Activated CD4-positive, CD25-positive, alpha-beta regulatory T cell treated with anti-CD3 and anti-CD28 coated beads, Interleukin-2, amount 50 U/mL, for 72 hours (primary cell): ENCODE measurements around the gene CACNA1D.

ENCODE experiments used
- DNase-seq: peaks from one replicate; pipeline ENCODE4 v3.0.0; 2021

Gene CACNA1D

DNA sequence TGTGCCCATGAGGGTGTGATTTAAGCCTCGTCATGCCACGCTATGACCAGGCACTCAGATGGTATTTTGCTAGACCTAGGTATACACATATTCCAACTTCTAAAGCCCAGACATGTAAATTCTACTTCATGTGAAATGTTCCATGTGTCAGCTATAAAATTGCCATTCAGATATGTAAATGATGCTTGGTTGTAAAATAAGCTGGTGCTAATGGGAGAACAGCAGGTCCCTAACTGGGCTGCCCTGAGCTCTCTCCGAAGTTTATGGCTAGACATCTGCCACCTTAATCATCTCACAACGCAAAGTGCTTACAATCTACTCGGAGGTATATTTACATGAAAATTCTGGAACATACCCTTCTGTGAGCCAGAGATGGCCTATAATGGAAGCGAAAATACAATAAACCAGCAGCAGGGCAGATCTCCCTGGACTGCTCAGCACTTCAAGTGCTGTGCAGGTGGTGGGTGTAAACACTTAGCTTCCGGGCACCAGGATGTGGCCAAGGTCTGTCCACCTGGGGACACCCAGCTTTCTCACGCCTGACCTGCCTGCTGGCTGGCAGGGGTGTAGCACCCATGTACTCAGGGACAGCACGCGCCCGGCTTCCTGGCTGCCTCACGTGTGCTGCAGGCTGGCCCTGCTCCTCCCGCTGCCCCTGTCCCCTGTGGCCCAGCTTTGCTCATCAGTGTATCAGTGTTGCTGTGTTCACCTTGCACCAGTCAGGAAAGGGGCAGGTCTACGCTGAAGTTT is 269.8 kb downstream of the CACNA1D start:
- no peak for DNase-seq

DNA sequence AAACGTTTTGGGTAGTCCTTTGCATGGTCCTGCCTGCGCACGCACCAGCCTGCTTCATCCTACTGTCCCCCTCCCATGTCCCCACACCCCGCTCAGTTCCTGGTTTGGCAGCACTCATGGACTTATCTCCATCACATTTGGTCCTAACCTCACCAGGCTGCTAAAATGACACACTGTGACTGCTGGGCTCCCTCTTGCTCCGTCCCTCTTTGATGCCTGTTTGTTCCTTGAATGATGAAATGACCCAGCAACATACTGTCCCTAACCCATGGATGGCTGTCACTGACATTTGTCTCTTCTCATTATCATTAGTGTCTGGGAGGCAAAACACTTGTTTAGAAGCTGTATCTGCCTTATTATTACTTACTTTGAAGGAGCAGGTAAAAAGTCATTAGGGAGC is 271.3 kb downstream of the CACNA1D start:
- DNase-seq = no peak

- DNase-seq = no peak
Measured at GRCh38 chr3:53766706-53767105, 272.3 kb downstream of the CACNA1D start.

DNA sequence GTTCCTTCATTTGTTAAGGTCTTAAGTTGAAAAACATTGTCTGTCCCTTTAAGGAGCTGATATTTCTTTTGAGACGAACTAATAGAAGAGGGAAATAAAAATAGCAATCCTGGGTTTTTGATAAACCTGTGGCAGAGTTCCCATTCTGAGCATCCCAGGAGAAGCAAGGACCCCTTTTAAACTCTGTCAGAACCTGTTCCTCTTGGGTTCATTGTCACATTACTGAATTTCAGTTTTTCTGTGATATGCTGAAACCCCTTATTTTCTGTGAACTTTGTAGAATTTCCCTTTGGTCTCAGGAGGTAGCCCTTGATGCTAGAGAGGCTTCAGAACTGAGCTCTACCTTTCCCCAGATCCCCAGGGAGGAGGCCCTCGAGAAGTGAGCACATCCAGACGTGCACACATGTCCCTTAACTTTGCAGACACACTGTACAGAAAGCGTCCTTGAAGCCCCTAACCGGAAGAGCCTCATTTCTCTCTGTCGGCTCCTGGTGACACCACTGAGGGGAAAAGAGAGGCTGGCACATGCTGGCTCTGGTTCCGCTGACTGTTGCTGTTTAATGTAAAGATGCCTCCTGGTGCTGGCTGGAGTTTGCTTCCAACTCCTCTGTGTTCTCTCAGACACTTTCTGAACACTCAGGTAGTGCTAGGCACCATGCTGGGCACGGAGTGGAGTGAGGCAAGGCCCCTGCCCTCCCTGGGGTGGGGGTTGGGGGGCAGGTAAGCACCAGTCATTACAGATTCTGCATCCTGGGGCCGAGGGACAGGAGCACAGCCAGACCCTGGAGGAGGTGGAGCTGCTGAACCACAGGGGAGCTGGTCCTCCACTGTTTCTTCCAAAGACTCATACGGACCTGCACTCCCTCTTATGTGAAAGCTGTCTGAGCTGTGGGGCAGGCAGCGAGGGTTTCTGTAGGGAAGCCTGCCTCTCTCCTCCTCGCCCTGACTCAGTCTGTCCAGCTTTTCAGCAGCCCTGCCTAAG is 274.4 kb downstream of the CACNA1D start:
- no peak for DNase-seq

- no peak for DNase-seq
Measured at GRCh38 chr3:53772562-53772961, 278.2 kb downstream of the CACNA1D start.

GRCh38 chr3:53773021-53773436 is 278.6 kb downstream of the CACNA1D start:
- DNase-seq = no peak

GRCh38 chr3:53773611-53774368 is 279.4 kb downstream of the CACNA1D start:
- no peak for DNase-seq

GRCh38 chr3:53774414-53774813 is 280.0 kb downstream of the CACNA1D start:
- DNase-seq = no peak

DNA sequence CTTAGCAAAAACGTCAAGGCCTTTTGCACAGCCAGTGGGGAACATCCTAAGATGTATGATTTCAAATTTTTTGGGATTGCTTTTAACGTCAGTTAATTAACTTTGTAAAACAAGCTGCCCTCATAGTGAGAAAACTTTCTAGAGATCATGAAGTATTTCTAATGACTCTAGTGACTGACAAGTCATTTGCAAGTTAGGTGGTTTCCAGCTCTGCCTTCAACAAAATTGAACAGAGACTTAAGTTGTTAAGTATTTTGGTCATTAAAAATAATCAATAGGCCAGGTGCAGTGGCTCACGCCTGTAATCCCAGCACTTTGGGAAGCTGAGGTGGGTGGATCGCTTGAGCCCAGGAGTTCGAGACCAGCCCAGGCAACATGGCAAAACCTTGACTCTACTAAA is 280.6 kb downstream of the CACNA1D start:
- no peak for DNase-seq

GRCh38 chr3:53775834-53776251 is 281.4 kb downstream of the CACNA1D start:
- no peak for DNase-seq

GRCh38 chr3:53776494-53777101 is 282.2 kb downstream of the CACNA1D start:
- no peak for DNase-seq

- DNase-seq = no peak
Measured at GRCh38 chr3:53777468-53777867, 283.1 kb downstream of the CACNA1D start.

GRCh38 chr3:53778153-53778552 is 283.7 kb downstream of the CACNA1D start:
- DNase-seq = no peak

DNA sequence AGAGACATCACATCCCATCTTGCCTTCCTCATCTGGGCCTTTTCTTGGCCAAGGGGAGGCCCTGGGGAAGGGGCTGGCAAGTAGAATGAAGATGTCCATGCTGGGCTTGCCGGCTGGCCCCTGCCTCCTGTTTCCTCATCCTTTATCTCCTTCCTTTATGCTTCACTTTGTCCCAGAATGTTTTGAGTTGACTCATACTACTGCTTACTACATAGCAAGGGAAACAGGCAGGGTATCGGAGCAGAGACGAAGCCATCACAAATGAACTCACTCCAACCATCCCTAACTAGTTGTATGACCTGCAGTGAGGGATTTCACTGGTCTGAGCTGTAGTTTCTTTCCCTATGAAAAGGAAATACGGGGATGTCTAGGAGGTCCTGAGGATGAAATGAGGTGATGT is 285.8 kb downstream of the CACNA1D start:
- no peak for DNase-seq

GRCh38 chr3:53780806-53781205 is 286.4 kb downstream of the CACNA1D start:
- no peak for DNase-seq

DNA sequence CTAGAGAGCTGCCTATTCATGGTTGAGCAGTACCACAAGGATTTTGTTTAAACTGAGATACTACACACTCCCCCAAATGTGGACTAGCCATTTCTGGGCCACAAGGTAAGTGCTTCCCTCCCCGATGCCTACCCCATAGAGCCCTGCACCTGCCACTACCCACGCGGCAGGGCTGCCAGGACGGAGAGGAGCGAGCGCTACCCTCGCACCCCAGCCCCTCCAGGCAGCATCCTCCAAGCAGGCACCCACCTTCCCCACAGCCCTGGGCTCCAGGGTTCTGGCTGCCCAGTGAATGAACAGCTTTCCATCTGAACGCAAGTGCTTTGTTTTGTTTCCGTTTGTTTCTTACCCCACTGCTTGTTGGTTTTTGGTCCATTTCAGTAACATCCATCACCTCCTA is 292.6 kb downstream of the CACNA1D start:
- no peak for DNase-seq

DNA sequence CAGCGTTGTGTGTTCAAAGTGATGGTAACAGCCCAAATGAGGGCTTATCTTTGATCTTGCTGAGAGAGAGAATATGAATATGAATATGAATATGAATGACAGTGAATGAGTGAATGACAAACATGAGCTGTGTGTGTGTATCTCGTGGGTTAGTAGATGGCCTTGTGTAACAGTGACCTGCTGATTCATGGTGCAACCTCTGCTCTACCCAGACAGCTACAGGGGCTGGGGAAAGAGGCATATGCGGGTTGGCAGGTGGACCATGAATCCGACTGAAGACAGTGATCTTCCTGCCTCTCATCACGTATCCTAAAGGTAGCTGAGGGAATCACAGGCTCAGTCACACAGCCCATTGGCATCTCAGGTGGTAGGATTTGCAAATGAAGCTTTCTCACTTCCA is 293.6 kb downstream of the CACNA1D start:
- DNase-seq = no peak

DNA sequence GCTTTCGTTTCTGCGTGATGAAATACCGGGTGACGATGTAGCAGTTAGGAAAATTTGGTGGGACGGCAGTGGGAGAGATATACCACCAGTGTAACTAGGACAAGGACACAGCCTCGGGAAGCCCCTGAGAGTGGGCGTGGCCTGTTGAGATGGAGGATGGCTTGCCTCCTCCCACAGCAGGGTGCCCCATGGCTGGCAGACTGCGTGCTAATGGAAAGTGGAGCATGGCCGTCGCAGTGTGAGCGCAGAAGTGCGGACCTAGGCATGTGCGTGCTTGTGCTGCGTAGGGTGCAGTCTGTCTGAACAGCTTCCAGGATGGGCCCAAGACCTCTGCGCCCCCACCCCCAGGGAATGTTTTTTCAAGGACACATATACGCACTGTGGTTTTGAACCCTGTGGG is 295.0 kb downstream of the CACNA1D start:
- no peak for DNase-seq

DNA sequence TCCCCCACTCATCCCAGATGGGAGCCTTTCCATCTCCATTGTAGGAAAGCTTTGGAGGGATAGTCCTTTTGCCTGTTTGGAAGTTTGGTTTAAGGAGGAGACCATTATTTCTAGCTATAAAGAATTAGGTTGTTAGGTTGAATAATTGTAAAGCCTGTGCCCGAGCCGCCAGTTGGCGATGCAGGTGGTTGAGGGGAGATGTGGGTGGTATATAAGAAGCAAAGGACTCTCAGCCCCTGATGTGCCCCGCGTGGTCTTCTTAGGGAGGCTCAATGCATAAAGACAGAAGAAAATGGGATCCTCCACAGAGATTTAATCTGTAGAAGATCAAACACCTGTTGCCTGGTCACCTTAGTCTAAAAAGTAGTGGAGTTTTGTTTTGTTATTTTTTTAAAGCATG is 296.1 kb downstream of the CACNA1D start:
- DNase-seq = no peak

GRCh38 chr3:53791317-53791716 is 296.9 kb downstream of the CACNA1D start:
- DNase-seq = no peak

DNA sequence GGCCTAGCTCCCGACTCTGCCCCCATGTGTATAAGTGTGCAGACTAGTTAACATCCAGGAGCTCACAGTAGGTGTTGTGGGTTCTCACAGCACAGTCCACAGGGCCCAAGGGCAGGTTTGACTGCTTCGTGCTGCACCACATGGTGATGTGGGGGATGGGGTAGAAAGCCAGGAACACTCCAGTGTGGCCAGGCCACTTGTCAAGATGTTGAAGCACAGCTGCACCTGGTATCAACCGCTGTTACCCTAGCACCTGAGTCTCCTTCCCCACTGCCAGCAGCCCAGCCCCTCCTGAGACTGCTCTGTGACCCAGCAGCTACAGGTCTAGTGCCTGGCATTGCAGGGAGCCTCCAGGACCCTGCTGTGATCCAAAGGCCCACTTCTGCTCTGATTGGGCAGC is 298.5 kb downstream of the CACNA1D start:
- no peak for DNase-seq

DNA sequence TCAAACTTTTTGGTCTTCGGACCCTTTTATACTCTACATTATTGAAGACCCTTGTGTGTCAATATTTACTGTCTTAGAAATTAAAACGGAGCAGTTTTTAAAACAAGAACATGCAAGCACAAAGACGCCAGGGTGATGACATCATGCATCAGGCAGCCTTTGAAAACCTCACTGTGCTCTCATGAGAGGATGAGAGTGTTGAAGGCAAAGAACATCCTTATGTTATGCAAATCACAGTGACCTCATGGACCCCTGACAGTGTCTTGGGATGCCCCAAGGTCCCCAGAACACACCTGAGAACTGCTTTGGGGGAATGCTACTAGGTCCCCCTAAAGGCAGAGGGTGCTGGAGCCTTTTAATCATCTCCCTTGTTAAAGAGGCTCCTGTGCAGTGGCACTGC is 300.2 kb downstream of the CACNA1D start:
- no peak for DNase-seq

DNA sequence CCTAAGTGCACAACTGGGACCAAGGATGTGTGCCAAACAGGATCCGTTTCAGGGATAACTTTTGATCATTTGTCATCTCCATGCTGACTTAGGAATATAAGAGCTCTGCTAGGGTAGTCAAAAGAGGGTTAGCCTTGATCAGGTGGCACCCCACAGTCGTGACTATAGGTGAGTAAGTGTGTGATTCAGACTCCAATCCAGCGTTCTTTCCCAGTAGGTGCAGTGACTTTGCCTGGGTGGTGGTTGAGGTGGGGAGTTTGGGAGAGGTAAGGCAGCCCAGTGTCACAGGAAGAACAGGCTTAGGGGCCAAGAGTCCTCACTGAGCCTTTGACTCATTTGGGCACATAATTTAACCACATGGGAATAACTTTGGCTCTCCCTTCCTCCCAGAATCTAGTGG is 300.8 kb downstream of the CACNA1D start:
- no peak for DNase-seq
